HG03520 (cell line): Measurements from ENCODE around the gene ARMS2.

ENCODE experiments used
- ATAC-seq: cut with Tn5 transposase; IDR thresholded peaks from one replicate; pipeline ENCODE4 v1.9.1; 2021; ENCODE audit warnings: mild to moderate bottlenecking, moderate library complexity; ENCODE audit not compliant: unreplicated experiment

ARMS2 gene

DNA sequence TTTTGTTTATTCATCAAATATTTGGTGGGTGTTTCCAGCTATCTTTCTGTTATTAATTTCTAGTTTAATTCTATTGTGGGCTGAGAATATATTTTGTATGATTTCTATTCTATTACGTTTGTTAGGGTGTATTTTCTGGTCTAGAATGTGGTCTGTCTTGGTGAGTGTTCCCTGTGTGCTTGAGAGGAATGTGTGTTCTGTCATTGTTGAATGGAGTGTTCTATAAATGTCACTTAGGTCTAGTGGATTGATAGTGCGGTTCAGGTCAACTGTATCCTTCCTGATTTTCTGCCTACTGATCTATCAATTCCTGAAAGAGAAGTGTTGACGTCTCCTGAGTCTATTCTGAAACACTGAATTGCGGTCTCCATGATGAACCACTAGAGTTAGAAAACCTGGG lies 15.4 kb downstream of the ARMS2 start:
- no peak for ATAC-seq

DNA sequence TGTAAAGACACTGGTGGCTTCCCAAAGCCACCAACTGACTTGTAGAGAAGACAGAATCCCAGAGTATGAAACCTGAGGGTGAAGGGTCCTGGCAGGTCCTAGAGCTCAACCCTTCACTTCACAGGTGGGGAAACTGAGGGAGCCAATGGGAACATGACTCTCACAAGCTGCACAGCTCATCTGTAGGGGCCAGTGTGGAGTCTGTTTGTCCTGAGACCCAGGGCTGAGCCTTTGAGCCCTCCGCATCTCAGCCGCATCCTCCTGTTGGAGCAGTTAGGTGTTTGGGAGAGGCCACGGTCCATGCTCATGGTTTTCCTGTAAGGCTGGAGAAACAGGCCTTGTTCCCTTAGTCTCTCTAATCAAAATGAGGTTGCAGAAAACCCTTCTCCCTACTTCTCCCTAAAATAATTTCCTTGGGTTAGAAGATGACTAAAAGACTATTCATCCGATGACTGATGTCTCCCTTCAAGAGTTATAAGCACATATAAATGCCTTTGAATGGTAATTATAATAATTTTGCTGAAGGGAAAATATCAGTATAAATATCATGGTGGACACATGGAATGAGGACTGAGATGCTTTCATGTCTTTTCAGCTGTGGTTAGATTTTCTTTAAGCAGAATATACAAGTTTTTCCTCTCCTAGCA lies 17.2 kb downstream of the ARMS2 start:
- no peak for ATAC-seq

DNA sequence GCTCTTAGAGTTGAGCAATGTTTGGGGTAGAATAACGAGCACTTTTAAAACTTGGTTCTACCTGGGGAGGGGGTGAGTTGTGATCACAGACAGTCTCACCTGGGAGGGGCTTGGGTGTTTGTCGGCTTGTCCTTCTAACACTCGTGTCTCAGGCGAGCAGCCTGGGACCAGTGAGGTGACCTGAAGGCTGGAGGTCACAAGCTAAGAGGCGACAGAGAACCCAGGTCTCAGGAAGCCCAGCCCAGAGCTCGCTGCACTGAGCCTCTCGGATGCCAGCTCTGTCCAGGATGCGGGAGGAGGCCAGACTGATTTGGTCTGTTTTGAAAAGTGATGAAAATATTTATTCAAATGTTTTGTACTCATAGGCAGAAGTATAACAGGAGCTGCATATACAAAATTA lies 18.7 kb downstream of the ARMS2 start:
- ATAC-seq, result no peak

DNA sequence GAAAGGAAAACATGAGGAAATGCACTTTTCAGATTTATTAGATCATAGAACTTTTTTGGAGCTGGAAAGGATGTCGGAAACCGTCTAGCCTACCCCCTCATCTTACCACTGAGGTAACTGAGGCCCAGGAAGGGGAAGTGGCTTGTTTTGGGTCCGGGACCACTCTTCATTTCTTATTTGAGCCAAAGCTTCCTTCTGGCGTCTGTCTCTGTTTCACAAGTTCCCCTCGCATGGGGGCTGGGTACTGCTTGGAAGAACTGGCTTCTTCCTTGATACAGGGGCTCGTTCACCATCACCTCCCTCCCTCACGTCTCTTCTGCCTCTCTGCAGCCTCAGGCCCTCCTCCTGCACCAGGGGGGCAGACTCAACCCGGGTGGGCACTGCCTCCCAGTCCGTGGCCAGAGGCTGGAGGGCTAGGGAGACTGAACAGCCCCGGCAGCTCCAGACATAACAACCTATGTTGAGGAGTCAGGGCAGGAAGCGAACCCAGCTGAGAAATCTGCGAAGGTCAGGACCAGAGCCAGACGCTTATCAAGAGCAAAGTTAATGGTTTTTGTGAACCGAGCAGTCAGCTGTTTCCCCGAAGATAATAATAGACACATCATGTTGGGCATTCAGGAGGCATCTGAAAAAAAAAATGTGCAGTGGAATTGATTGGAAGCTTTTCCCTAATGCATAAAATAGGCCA lies 19.8 kb downstream of the ARMS2 start:
- no peak for ATAC-seq

DNA sequence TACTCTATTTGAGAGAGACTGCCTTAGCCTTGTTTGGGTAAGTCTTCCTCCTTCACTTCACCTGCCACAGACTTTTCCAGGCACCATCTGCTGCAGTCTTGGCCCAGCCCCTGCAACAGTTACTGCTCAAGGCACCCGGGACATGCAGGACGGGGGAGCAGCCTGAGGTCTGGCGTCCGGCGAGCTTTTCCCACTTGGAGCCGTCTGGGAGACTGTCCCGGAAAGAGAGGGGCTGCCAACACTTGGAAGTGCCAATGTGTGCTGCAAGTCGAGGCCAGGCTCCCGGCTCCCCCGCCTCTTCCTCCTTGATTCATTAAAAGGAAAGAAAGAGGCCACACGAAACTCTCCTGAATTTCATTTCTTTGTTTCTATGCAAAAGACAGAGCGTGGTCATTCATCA lies 20.6 kb downstream of the ARMS2 start:
- ATAC-seq, result no peak

DNA sequence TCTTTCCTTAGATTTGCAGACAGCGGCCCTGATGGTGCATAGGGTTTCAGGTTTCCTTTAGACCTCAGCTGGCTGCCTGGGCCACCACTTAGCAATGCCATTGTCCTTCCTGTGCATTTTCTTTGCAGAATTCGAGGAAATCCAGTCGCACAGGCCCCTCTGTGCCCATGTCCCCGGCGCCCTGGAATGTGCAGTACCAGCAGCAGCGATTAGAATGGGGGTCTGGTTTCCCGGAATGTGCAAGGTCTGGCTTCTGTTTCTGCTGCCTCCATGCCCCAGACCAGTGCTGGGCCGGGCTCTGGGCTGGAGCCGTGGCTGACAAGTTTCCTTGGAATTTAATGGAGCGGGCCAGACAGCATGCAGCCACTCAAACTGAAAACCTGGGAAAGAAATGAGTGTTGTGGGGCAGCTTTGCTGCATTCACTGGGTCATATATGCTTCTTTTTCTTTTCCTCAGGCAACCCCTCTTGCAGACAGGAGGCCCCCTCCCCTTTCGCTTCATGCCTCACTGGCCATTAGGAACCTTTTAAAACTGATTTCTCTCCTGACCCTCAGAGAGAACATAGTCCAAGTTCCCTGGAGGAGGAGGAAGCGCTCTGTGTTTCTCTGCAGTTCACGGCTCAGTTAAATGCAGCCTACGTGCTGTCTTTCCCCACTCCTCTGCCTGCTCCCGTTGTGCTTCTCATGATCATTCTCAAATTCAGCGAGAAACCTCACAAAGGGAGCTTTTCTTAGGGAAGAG lies 21.3 kb downstream of the ARMS2 start:
- ATAC-seq, result no peak

DNA sequence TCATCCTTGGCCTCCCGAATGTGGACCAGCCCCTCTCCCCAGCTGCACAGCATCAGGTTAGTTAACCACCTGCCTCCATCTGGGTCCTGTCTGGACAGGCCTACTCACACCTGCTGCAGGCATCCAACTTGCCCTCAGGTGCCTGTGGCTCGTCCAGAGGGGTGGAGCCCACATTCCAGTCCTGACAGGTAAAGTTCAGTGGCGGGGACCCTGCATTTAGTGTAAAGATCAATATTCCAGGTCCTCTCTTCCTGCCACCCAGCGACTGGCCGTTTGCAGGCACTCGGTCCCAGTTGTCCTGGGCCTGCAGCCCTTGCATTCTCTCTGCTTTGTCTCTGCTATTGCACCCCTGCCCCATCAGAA lies 21.9 kb downstream of the ARMS2 start:
- no peak for ATAC-seq

DNA sequence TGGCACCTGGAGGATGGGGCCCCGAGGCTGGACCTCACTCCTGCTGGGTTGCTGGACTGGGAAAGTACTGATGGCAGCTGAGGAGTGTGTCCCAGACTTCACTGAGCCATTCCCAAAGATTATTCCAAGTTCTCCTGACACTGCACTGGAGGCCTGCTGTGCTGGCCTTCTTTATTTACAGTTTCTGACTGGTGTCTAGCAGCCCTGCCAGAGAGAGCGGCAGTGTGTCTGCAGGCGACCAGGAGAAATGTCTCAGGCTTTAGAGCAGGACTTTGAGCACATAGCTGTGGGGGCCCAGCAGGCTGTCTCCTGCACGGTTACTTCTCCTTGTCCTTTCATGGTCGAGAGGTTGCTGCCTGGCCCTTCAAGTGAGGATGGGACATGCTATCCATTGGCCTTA lies 23.0 kb downstream of the ARMS2 start:
- ATAC-seq, result no peak

DNA sequence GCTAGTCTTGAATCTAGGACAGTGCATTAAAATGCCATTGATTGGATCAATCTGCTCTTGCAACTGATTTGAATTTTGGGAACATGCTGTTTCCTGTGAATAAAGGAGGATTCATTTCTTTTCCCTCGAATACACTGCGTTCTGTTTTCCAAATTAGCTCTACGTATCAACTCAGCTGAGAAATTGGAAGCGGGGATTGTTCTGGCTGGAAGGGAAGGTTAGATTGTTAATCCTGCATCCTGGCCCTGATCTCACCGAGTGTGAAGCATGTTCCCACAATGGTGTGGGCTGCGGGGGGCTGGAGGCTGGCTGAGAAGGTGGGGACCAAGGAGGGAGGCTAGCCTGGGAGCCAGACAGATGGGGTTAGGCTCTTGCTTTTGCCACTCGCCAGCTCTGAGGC lies 24.5 kb downstream of the ARMS2 start:
- ATAC-seq, result no peak

DNA sequence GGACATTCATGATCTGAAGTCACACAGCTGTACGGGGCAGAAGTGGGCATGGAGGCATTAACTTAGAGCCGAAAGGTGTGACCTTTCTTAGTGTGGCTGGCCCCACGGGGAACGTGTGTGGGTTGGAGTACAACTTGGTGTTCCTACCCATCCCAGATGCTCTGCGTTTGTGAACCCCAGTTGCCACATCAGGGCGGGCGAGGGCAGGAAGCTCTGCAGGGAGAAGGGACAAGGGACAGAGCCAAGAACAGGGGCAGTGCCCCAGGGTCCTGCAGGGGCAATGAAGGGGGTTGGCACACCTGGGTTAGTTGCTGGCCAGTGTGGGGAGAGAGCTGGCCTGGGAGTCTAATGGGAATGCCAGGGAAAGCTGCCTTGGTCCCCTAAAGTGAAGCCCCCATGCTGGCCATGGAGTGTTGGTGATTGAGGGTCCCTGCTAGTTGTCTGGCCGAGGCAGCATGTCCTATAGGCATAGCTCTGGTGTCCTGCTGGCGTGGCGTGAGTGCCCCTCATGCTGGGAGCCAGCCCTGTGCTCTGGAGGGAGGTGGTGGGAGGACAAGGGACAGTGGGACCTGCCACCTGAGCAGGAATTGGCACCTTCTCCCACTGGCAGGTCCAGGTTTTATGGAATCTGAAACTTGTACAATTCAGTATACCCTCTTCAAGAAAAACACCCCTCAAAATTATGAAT lies 25.8 kb downstream of the ARMS2 start:
- no peak for ATAC-seq

DNA sequence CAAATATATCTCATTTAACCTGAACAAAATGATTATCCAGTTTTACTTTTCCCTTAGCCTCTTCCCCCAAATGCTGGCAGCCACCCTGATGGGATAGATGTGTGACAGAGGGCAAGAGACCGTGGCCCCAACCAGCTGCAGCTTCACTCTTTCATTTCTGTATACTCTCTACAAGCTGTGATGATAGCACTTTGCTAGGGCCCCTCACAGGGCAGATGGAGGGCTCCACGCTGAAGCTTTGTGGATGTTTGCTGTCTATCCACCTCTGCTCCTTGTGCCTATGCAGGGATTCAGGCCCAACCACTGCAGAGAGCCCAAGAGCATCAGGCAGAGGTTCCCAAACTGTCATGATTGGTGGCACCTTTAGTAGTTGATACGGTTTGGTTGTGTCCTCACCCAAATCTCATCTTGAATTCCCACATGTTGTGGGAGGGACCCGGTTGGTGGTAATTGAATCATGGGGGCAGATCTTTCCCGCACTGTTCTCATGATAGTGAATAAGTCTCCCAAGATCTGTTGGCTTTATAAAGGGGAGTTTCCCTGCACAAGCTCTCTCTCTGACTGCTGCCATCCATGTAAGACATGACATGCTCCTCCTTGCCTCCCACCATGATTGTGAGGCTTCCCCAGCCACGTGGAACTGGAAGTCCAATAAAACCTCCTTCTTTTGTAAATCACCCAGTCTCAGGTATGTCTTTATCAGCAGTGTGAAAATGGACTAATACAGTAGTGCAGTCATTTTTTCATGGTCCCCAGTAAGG lies 27.0 kb downstream of the ARMS2 start:
- no peak for ATAC-seq

DNA sequence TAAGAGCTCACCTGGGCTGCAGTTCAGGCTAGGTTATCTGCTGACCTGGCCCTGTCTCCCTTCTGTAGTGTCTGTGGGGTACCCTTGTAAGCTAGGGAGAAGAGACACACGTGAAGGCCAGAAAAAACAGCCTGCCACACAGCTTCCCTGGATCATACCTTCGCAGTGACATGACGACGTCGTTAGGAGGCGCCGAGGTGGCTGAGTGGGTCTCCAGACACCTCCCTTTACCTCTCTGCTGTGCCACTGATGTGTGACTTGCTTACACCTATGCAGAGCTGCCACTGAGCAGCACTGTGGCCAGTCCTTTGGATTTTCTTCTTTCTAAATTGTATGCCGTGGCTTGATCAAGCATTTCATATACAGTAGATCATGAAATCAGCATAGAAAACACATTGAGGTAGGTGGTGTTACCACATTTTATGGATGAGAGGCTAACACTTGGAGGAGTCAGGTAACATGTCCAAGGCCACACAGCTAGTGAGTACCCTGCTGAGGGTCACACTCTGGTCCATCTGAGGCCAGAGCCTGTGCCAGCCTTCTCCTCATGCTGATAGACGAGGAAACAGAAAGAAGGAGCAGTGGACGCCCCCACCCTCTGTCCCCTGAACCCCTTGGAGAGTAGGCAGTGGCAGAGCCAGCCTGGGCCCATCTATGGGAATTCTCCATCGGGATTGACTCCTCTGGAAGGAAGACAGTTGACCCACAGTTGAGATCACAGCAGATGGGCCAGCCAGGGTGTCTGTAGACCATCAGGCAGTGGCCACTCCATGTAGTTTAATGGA lies 30.0 kb downstream of the ARMS2 start:
- ATAC-seq, result no peak

DNA sequence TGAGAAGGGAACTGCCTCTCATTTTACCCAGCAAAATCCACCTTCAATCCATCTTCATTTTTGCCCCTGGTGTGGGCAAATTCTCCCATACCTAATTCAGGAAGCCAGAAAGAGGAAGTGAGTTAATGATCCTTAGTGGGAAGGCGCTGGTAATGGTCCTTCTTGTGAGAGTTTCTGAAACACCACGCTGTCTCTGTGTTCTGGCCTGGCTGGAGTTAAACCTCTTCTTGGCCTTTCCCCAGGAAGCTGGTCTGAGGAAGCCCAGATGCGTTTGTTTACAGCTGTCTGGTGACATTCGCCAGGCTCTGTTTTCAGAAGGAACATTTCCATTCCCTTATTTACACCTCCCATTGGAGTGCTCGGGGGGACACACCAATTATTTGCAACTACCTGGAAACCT lies 31.2 kb downstream of the ARMS2 start:
- no peak for ATAC-seq

DNA sequence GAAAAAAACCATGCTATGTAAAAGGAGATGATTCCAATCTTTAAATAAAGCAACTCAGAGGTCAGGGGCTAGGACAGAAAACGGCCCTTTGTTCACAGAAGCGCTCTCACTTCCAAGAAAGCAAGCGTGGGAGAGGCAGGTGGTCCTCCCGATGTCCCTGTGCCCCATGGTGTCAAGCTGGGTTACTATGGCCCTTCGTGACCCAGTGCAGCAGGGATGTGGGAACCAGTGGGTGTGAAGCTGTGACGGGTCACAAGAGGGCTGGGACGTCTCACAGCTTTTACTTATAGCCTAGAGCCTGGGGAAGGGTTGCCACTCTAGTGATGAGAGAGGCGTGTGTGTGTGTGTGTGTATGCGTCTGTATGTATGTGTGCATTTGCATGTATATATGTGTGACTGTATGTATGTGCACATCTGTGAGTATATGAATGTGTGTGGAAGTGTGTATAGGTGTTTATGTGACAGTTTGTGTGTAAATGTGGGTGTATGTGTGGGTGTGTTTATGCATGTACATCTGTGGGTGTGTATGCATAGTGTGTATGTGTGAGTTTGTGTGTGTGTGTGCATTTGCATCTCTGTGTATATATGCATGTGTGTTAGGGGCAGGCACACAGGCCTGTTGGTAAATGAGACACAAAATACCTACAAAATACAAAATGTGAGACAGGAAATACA lies 32.1 kb downstream of the ARMS2 start:
- no peak for ATAC-seq

DNA sequence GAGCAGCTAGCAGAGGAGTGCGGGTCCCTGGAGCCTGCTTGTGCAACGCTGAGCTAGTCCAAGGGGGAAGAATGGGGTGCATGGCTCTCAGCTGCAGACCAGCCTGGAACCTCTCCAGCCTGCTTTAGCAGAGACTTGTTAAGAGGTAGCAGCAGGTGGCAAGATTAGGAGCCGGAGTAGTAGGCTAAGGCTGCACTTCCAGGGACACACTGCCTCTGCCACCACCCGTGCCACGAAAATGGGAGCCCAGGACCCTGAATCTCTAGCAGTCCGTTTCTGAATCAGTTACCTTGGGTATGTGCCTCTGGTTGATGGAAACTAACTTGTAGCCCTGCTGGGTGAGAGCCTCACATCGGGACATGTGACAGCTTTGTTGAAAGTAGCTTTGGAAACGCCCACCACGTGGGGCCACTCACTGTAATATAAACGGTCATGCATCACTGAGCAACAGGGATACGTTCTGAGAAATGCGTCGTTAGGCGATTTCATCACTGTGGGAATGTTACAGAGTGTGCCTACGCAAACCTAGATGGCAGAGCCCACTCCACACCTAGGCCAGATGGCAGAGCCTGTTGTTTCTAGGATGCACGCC lies 32.8 kb downstream of the ARMS2 start:
- ATAC-seq, result no peak

DNA sequence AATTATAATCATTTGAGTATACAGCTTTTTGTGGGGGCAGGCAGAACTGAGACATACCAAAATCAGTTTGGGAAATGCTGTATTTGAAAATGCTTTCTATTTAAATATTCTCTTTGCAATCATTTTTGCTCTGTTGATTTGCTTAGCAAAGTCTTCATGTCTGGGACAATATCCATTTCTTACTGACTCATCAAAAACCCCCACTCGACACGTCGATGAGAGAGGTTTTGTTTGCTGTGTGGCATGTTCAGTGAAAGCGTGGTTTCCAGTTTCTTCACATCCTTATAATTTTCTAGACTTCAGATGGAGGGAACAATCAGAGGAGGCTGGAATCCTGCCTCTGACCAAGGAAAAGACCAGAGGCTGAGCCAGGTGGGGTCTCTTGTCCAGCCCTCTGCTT lies 35.8 kb downstream of the ARMS2 start:
- ATAC-seq, result no peak

DNA sequence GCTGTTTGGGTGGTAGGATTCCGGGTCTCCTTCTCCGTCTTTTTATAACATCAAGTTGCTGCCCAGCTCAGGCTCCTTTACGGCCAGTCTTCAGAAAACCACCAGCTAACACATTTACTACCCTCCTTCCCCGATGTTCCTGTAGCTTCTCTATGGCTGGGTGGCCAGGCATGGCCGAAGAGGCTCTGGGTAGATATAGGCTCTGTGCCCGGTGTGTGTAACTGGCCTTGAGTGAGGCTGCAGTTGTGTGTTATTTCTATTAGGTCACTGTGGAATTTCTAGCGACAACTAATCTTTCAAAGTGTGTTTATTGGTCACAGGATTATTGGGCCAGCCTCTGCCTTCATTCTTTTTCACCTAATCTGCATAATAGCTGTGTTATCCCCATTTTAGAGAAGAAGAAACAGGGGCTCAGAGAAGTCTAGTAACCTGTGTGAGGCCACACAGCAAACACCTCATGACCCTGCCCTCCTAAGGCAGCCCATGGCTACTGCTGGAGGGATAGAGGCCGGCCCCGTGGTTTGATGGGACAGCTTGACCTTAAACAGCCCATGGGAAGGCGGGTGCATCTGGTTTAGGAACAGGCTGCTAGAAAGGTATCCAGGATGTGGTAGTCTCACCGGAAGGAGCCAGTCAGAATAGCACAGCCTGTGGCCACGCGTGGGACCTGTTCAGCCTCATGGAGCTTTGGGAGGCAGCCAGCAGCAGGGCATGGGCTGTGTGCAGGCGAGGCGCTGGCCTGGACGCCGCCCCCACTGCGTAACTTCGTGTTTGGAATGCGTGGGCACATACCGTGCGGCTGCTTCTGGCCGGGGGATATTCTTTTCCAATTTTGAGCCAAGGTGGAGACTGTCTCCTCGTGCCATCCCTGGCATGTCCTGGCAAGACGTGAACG lies 36.6 kb downstream of the ARMS2 start:
- no peak for ATAC-seq

DNA sequence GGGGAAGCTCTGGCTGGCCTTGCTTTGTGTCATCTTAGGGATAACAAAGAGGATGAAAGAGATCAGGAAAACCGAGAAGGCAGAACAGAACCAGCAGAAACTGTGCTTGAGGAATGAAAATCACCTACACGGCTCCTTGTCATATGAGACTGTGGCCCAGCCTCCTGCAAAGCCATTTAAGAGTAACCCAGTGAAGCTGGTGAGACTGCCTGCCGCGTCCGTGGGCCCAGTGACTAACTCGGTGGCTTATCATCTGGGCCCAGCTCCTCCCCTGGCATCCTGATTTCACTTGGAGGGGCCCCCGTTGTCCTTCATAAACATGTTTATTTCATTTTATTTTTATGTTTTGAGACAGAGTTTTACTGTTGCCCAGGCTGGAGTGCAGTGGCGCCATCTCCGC lies 37.6 kb downstream of the ARMS2 start:
- no peak for ATAC-seq
